ENCODE data around the gene POLR1A. TPM values are rescaled to one million over a fixed set of nuclear protein-coding genes. Genes with fewer than 3 reads are reported as not detected.

Gene POLR1A
- polyA plus RNA-seq, 3 donors = 0.45 to 2.1 (median 1.6) TPM

GRCh38 chr2:86017901-86018896 lies 87.5 kb downstream of the POLR1A start:
- peaks cover 0 to 1% (median 0%) of the 10 kb centered on the region in 3 donors for H3K27me3 Mint-ChIP-seq (ENCODE audit: low read depth in 3 of 3)

More at GRCh38 chr2:86017901-86018896, 87.5 kb downstream of the POLR1A start:
- peaks cover 39 to 48% of the 10 kb centered on the region in 2 donors for H3K4me1 ChIP-seq (ENCODE audit: control insufficient read depth in 1 of 2, insufficient read depth in 2 of 2, low read length in 2 of 2)
- TF ChIP-seq CTCF (IDR thresholded peaks at IDR 0.05) = no peak
- H3K9ac ChIP-seq (ENCODE audit: insufficient read depth, low read length, poor library complexity, severe bottlenecking) = peak overlapping the region; percentile 64
- no peaks in the 10 kb centered on the region for H4K20me1 ChIP-seq (ENCODE audit: insufficient read depth, low read length)
- H3K27ac Mint-ChIP-seq = peak overlapping the region; percentile 90 to 97 (median 94)
- no peak overlapping the region for H2AFZ ChIP-seq (ENCODE audit: insufficient read depth, low read depth, low read length, poor library complexity, severe bottlenecking)
- H3K27me3 ChIP-seq (ENCODE audit: control insufficient read depth in 2 of 2, insufficient read depth in 2 of 2, low read length in 2 of 2) = no peaks in the 10 kb centered on the region
- peak overlapping the region; percentile 93 for H3K27ac ChIP-seq (ENCODE audit: low read depth in 1 of 2, low read length in 2 of 2)
- 91% methylated on average over 9 of the region's 22 CpGs for WGBS (ENCODE audit: insufficient coverage)
- H3K9me3 ChIP-seq (replicated peaks in 1 of 2; ENCODE audit: control insufficient read depth in 1 of 2, insufficient read depth in 1 of 2, low read length in 2 of 2) = peaks cover 6 to 17% of the 10 kb centered on the region in 2 donors
- peak in 1 of 3 donors; percentile 75 for DNase-seq
- no peak overlapping the region for H3K4me3 Mint-ChIP-seq
- peaks cover 49% of the 10 kb centered on the region for H3K4me1 Mint-ChIP-seq
- intact Hi-C loops (cut with micrococcal nuclease) = no loop called here
- H3K4me2 ChIP-seq (replicated peaks; ENCODE audit: extremely low read depth, low read length, poor library complexity, severe bottlenecking) = no peak overlapping the region
- no peaks in the 10 kb centered on the region for H3K79me2 ChIP-seq (ENCODE audit: insufficient read depth, low read length)
- peaks cover 10 to 12% of the 10 kb centered on the region in 2 donors for H3K36me3 Mint-ChIP-seq
- peaks cover 10 to 19% (median 15%) of the 10 kb centered on the region in 7 donors for H3K9me3 Mint-ChIP-seq
- peak overlapping the region in 1 of 3 experiments; percentile 2 for H3K4me3 ChIP-seq (replicated peaks in 1 of 3; ENCODE audit: low read depth in 2 of 3, low read length in 3 of 3)
- H3K36me3 ChIP-seq (replicated peaks in 1 of 2; ENCODE audit: control insufficient read depth in 1 of 2, insufficient read depth in 2 of 2, low read length in 2 of 2) = no peaks in the 10 kb centered on the region
